Measurements from ENCODE around the gene IRF4.

- TF ChIP-seq, protein P1, sequence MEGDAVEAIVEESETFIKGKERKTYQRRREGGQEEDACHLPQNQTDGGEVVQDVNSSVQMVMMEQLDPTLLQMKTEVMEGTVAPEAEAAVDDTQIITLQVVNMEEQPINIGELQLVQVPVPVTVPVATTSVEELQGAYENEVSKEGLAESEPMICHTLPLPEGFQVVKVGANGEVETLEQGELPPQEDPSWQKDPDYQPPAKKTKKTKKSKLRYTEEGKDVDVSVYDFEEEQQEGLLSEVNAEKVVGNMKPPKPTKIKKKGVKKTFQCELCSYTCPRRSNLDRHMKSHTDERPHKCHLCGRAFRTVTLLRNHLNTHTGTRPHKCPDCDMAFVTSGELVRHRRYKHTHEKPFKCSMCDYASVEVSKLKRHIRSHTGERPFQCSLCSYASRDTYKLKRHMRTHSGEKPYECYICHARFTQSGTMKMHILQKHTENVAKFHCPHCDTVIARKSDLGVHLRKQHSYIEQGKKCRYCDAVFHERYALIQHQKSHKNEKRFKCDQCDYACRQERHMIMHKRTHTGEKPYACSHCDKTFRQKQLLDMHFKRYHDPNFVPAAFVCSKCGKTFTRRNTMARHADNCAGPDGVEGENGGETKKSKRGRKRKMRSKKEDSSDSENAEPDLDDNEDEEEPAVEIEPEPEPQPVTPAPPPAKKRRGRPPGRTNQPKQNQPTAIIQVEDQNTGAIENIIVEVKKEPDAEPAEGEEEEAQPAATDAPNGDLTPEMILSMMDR (IDR thresholded peaks at IDR 0.05; ENCODE audit: low read depth, low read length), result no peak
- TF ChIP-seq EZH2phosphoT487 (IDR thresholded peaks at IDR 0.05; ENCODE audit: low read depth), result no peak
These were observed 31.7 kb downstream of the IRF4 start for GRCh38 chr6:423055-423798.

Data from OCI-LY3 (cell line).